ENCODE measurements around the gene CCDC88A. TPM values are rescaled to one million over a fixed set of nuclear protein-coding genes. Genes with fewer than 3 reads are reported as not detected.
A peak's percentile ranks its signal among the peaks of the same experiment; 100 is the strongest.
"Not testable (repeated sequence)": the region's sequence is repeated elsewhere in the genome, so short reads cannot be mapped to it uniquely, and the experiment has no call there.

Gene CCDC88A
- polyA plus RNA-seq, 4 donors, result 52.8 to 72.6 (median 68.1) TPM

DNA sequence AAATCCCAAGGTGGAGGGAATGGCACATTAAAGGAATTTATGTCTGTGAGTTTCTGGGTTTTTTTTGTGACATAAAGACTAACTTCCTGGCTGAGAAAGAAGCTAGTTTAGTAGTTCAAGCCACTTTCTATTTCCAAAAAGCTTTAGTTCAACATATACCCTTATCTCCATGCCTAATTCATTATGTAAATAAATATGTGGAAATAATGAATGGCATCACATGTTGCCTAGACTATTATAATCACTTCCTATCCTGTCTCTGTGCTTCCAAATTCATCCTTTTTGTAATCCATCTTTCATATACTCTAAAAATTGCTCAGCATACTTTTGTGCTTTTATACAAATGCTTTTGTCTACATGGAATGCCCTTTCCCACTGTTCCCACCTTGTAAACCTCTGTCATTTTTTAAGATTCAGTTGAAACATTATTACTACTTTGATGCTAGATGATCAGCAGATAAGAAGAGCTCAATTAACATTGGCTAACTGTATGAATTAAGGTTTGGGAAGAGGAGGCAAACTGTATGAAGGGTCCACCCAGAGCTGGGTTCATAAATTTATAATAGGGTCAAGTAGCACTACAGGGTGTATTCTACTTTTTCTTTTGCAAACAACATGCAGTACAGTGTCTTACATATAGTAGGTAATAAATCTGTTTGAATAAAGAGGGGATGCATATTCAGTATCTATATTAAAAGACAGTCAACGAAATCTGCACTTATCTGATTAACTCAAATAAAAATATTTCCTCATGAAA lies 88.9 kb downstream of the CCDC88A start:
- no peak for DNase-seq (ENCODE audit: low read depth in 4 of 4, low spot score in 3 of 4)

DNA sequence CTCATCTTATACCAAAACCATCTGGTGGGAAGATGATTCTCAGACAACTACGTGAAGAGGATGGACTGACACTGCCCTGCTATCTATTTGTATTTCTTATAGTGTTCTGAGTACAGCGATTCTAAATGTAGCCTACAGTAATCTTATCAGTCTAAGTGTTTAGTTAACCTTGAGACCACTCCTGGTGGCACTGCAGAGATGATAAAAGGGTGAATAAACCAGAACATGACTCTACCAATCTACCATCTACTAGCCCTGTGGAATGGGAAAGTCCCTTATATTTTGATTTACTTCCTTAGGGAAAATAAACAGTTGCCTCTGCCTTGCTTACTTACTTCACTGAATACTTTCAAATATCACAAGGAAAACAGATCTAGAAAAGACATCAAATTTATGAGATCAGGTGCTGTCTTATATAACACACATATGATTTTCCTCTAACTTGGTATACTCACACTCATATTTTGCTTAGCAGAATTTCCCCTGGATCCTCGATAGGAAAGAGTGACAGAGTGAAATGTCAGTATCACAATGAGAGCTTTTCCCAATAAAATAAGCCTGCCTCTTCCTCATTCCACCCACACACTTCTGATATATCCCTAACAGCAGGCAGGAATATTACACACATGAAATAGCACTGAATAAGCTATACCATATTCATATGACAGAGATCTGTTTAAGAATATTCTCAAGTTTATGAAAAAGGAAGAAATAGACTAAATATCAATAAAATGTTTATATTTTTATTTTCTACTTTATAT lies 92.0 kb downstream of the CCDC88A start:
- no peak for DNase-seq (ENCODE audit: low read depth in 4 of 4, low spot score in 3 of 4)

- DNase-seq (ENCODE audit: low read depth in 4 of 4, low spot score in 3 of 4), result no peak
These were observed 104.7 kb downstream of the CCDC88A start for GRCh38 chr2:55314985-55315384.

DNA sequence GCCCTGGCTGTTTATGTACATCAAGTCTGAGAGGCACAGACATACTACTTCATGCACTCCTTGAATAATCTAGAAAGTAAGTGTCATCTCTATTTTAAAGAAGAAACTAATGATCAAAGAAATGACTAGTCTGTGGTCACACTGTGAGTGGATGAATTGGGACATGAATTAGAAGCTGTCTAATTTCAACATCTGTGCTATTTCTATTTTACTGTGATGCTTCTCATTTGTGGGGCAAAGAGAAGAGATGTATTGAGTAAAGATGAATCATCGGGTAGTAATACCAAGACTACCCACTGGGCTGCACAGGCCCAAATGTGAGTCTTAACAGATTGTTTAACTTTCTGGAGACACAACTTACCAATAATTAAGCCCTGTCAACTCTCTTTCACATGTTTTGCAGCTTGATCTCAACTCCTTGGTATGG lies 108.2 kb downstream of the CCDC88A start:
- no peak for DNase-seq (ENCODE audit: low read depth in 4 of 4, low spot score in 3 of 4)

GRCh38 chr2:55309446-55309845 lies 110.2 kb downstream of the CCDC88A start:
- no peak for DNase-seq (ENCODE audit: low read depth in 4 of 4, low spot score in 3 of 4)

DNA sequence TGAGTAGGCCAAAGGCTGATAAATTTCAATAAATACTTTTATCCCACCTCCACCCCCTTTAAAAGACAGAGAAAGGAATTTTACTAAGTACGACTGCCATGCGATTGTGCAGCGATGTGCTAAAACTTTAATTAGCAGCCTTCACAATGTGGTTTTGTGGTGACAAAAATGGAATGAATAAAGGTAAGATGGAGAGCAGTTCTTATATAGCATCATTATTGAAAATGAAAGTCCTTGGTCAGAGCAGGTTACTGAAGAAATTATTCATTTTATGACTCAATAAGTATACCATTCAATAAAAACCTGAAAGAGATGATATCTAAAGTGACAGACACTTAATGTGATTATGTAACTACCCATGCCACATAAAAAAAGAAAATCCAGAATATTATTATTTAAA lies 117.4 kb downstream of the CCDC88A start:
- no peak for DNase-seq (ENCODE audit: low read depth in 4 of 4, low spot score in 3 of 4)

DNA sequence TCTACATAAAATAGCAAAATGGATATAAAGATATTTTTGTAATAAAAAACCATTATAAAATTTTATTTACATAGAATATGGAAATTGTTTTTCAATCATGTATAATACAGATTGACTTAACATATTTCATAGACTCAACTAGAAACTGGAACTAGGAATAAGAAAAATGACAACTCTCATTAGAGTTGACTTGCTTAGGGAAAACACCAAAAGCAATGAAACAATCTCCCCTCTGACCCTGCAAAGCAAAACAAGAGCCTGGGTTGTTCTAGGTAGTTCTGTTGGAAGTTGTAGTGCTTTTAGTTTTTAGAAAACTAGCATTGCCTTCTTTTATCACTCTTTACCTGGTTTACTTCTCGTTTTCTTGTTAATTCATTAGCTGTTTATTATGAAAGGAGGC lies 118.4 kb downstream of the CCDC88A start:
- no peak for DNase-seq (ENCODE audit: low read depth in 4 of 4, low spot score in 3 of 4)

- DNase-seq (ENCODE audit: low read depth in 4 of 4, low spot score in 3 of 4), result no peak
These were observed 123.3 kb downstream of the CCDC88A start for GRCh38 chr2:55296393-55296792.

- DNase-seq (ENCODE audit: low read depth in 4 of 4, low spot score in 3 of 4), result no peak
These were observed 136.6 kb downstream of the CCDC88A start for GRCh38 chr2:55283083-55283482.

DNA sequence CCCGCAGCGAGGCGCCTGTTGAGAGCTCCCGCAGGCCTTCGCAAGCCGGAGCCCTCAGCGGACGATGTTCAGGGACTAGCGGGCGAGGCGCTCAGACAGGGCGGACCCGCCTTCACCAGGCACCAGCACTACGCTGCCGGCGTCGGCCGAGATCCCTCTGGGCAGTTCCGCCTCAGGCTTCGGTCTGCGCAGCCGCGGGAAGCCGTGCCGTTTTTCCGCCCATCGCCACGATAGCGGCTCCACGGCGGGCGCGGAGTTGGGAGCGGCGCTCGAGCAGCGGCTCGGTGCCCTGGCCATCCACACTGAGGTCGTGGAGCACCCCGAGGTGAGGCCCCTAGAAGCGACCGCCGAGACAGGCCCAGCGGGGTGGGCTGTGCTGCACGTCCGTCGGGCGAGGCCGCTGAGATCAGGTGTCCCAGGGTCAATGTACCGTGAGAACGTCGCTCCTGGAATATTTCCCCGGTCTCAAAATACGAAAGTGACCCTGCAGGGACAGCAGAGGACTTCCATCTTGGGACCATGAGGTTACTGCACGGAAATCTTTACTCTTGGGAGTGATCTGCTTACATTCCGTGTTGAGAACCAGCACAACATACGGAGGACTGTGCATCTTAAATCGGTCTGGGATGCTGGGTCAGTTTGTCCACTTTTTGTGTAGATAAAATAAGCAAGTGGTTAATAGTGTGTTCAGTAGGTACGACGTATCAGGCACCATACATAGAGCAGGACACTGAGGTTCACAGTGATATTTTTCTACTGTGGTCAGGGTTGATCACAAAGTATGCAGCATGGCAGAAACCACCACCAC lies 137.3 kb downstream of the CCDC88A start:
- DNase-seq (ENCODE audit: low read depth in 4 of 4, low spot score in 3 of 4), result peak in 3 of 4 donors; percentile 39 to 79 (median 58)

DNA sequence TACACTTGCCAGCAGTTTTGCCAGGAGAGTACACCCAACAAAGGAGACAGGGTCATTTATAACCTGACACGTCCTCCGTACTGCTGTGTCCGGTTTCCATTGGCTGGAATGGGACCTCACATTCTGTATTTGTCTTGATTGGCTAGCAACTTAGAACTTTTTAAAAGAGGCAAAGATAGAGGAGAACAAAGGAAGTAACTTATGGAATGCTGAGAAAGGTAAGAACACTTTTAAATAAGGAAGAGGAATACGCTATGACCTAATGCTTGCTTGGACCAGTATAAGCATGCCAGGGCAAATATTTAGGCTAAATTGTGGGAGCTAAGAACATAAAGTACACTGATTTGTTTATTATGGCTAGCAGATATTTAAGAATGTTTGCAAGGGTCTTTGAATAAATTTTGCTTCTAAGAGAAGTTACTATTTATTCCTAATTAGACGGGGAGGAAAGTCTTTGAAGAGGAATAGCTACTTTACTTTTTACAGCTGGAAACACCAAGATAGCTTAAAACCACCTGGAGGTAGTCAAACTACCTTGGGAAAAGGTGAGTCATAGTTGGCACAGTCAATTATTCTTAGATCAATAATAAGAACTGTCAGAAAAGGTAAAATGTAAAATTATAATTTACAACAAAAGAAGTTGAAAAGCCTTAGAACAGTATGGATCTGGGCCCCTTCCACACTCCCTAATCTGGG lies 138.7 kb downstream of the CCDC88A start:
- not testable (repeated sequence) for DNase-seq (ENCODE audit: low read depth in 4 of 4, low spot score in 3 of 4)

DNA sequence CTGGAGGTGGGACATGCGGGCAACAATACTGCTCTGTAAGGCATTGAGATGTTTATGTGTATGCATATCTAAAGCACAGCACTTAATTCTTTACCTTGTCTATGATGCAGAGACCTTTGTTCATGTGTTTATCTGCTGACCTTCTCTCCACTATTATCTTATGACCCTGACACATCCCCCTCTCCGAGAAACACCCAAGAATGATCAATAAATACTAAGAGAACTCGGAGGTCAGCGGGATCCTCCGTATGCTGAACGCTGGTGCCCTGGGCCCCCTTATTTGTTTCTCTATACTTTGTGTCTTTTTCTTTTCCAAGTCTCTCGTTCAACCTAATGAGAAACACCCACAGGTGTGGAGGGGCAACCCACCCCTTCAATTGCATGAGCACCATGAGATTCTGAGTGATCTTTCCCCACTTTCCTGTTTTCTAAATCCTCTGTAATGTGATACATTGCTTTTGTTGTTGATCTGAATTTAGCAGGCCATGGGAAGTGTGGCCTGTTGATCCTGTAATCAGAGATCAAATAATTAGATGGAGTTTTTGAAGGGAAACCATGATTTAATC lies 139.7 kb downstream of the CCDC88A start:
- not testable (repeated sequence) for DNase-seq (ENCODE audit: low read depth in 4 of 4, low spot score in 3 of 4)

- not testable (repeated sequence) for DNase-seq (ENCODE audit: low read depth in 4 of 4, low spot score in 3 of 4)
These were observed 140.3 kb downstream of the CCDC88A start for GRCh38 chr2:55279214-55279835.

GRCh38 chr2:55277310-55277709 lies 142.3 kb downstream of the CCDC88A start:
- DNase-seq (ENCODE audit: low read depth in 4 of 4, low spot score in 3 of 4), result no peak

- DNase-seq (ENCODE audit: low read depth in 4 of 4, low spot score in 3 of 4), result not testable (repeated sequence)
These were observed 145.3 kb downstream of the CCDC88A start for GRCh38 chr2:55274346-55274745.

GRCh38 chr2:55269645-55269990 lies 150.0 kb downstream of the CCDC88A start:
- DNase-seq (ENCODE audit: low read depth in 4 of 4, low spot score in 3 of 4), result no peak

- DNase-seq (ENCODE audit: low read depth in 4 of 4, low spot score in 3 of 4), result peak; percentile 87 to 89 (median 88)
These were observed 150.6 kb downstream of the CCDC88A start, which contains the start of gene MTIF2 for GRCh38 chr2:55268907-55269644. TSS of gene MTIF2 (minus strand) at chr2:55269231. CDS start at chr2:55263858, 5,373 bp downstream.

DNA sequence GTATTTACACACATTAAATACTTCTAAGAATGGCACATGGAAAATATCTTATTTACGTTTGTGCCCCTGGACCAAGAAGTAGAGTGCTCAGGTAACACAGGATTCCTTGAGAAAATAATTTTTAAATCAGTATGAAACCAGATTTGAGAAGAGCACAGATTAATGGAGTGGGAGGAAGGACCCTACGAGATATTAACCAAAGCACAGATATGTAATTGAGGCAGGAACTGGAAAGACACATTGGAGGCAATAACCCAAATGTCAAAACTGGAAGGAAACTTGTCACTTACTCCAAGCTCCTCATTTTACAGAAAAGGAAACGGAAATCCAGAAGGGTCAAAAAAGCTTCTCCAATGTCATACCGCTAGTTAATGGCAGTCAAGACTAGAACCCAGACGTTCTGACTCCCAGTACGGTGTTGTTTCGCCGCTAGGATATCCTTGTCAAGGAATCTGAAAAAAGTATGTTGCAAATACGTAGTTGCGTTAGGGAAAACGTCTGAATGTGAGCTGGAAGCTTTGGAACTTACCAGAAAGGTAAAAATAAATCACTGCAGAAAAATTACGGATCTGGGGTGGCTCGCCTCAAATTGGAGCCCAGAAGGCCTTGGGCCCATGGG lies 151.3 kb downstream of the CCDC88A start:
- DNase-seq (ENCODE audit: low read depth in 4 of 4, low spot score in 3 of 4), result no peak
